GM06990 (cell line): Measurements from ENCODE around the gene EIF3K.

ENCODE experiments used
- DNase-seq: peaks from one replicate; pipeline ENCODE4 v3.0.0-alpha.2; 2011; ENCODE audit not compliant: insufficient read length; ENCODE audit errors: extremely low read depth
- H3K27me3 ChIP-seq: replicated peaks from 2 replicates; pipeline ENCODE4 v1.6.0; 2011; ENCODE audit warnings: low read length; ENCODE audit not compliant: control insufficient read depth, insufficient read depth
- H3K36me3 ChIP-seq: 2 replicates; pipeline ENCODE4 v1.5.1; 2011; ENCODE audit warnings: low read length; ENCODE audit not compliant: control insufficient read depth, insufficient read depth
- H3K4me3 ChIP-seq: replicated peaks from 2 replicates; pipeline ENCODE4 v1.5.1; 2011; ENCODE audit warnings: low read depth, mild to moderate bottlenecking, control low read depth, low read length
- TF ChIP-seq, protein P1 (sequence below): IDR thresholded peaks from 2 replicates; pipeline ENCODE4 v1.5.1; 2011; ENCODE audit warnings: low read length, control low read depth, mild to moderate bottlenecking, inconsistent platforms; ENCODE audit not compliant: insufficient read depth, poor library complexity, severe bottlenecking

The EIF3K gene

GRCh38 chr19:38615007-38615581 is 3.9 kb upstream of the EIF3K start:
- DNase-seq, result no peak
- TF ChIP-seq, protein P1, sequence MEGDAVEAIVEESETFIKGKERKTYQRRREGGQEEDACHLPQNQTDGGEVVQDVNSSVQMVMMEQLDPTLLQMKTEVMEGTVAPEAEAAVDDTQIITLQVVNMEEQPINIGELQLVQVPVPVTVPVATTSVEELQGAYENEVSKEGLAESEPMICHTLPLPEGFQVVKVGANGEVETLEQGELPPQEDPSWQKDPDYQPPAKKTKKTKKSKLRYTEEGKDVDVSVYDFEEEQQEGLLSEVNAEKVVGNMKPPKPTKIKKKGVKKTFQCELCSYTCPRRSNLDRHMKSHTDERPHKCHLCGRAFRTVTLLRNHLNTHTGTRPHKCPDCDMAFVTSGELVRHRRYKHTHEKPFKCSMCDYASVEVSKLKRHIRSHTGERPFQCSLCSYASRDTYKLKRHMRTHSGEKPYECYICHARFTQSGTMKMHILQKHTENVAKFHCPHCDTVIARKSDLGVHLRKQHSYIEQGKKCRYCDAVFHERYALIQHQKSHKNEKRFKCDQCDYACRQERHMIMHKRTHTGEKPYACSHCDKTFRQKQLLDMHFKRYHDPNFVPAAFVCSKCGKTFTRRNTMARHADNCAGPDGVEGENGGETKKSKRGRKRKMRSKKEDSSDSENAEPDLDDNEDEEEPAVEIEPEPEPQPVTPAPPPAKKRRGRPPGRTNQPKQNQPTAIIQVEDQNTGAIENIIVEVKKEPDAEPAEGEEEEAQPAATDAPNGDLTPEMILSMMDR, result no peak
- peaks cover 15% of the 10 kb centered on the region for H3K36me3 ChIP-seq
- H3K27me3 ChIP-seq, result no peaks in the 10 kb centered on the region
- H3K4me3 ChIP-seq, result peak overlapping the region; percentile 10

GRCh38 chr19:38616265-38616664 is 2.7 kb upstream of the EIF3K start:
- H3K27me3 ChIP-seq, result no peaks in the 10 kb centered on the region
- no peak for DNase-seq
- H3K4me3 ChIP-seq, result peak overlapping the region; percentile 100

GRCh38 chr19:38617283-38617763 is 1.7 kb upstream of the EIF3K start:
- Histone ChIP-seq H3K36me3 (peaks cover 14% of the 10 kb centered on the region), H3K27me3 (no peaks in the 10 kb centered on the region), H3K4me3 (peak overlapping the region; percentile 100)
- TF ChIP-seq, protein P1, result no peak
- DNase-seq, result no peak

More at GRCh38 chr19:38616265-38616664, 2.7 kb upstream of the EIF3K start:
- peaks cover 12% of the 10 kb centered on the region for H3K36me3 ChIP-seq
- TF ChIP-seq, protein P1, result no peak

- peak within 1 kb of the TSS; percentile 100 for H3K4me3 ChIP-seq
- peaks cover 9% of the 10 kb centered on the region for H3K36me3 ChIP-seq
- peak; percentile 93 for DNase-seq
- TF ChIP-seq, protein P1, result no peak
- H3K27me3 ChIP-seq, result no peaks in the 10 kb centered on the region
Measured at GRCh38 chr19:38617764-38618589, 1.0 kb upstream of the EIF3K start, which contains the start of gene MAP4K1. MAP4K1 (minus strand) TSS chr19:38617953; CDS start chr19:38617895, 58 bp downstream.

DNA sequence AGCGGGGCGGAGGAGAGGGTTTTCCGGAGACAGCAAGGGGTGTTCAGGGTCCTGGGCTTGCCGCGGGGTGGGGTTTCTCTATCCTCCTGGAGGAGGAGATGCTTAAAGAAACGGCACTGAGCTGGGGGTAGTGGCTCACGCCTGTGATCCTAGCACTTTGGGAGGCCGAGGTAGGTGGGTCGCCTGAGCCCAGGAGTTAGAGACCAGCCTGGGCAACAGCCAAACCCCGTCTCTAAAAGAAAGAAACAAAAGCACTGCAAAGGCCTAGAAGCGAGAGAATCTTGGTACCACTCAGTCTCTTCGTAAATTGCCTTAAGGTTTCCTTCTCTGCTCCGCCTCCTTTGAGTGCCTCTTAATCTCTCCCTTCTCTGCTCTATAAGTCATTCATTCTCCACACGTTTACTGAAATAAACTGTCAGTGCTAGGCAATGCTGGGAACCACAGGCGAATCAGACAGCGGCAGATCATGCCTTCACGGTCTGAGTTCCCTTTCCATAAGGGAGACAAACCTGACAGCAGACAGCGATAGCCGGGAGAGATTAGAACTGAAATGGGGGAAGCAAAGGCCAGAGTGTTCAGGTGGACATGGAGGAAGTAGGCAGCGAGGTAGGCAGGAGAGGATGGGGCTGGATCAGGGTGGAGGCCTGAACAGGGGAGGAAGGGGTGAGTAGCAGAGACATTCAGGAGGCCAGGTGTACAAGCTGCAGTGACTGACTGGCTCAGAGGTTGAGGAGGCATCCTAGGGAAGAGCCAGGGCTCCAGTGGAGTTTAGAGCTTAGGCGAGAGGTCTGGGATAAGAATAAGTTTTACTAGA is 580 bp downstream of the EIF3K start:
- no peaks in the 10 kb centered on the region for H3K27me3 ChIP-seq
- peak overlapping the region; percentile 100 for H3K4me3 ChIP-seq
- TF ChIP-seq, protein P1, result no peak
- DNase-seq, result no peak
- H3K36me3 ChIP-seq, result peaks cover 15% of the 10 kb centered on the region
